Measurements from ENCODE around the gene LRMDA. TPM values are rescaled to one million over a fixed set of nuclear protein-coding genes. Genes with fewer than 3 reads are reported as not detected.

The LRMDA gene
- total and polyA plus RNA-seq, 2 of the 8 experiments (the other 6 are each of a cell fraction or from before 2014, with no cell fraction given): 0.86 to 2.8 TPM

DNA sequence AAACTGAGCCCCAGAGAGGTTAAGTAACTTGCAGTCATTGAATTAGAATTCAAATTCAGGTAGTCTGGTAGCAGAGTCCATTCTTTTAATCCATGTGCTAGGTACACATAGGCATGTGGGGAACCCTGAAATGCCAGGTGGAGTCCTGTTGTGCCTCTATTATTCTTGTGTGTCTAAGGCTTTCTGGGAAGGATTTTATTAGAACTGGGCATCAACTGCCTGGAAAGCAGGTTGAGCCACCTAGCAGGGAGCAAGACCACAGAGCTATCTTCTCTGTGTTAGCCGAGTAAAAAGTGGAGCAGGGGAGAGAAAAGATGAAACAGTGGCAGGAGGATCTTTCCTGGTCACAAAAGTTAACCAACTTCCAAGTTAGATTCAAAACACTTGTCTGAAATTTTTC lies 494.6 kb downstream of the LRMDA start:
- H3K79me2 ChIP-seq (ENCODE audit: control insufficient read depth in 1 of 2, insufficient read depth in 2 of 2, low read length in 2 of 2): no peaks in the 10 kb centered on the region
- H2BK12ac ChIP-seq (ENCODE audit: low read depth, low read length): no peak overlapping the region
- no peaks in the 10 kb centered on the region for H3K9me3 ChIP-seq (ENCODE audit: insufficient read depth in 2 of 2, low read depth in 1 of 2, low read length in 1 of 2)
- no peaks in the 10 kb centered on the region for H3K27me3 ChIP-seq (replicated peaks in 1 of 4; ENCODE audit: control insufficient read depth in 3 of 4, extremely low read depth in 1 of 4, insufficient read depth in 3 of 4, low read length in 3 of 4)
- DNase-seq (ENCODE audit: low read depth in 1 of 2, low spot score in 2 of 2): no peak
- H2AFZ ChIP-seq (ENCODE audit: low read length): no peak overlapping the region
- H2BK5ac ChIP-seq (ENCODE audit: low read depth, low read length): no peak overlapping the region
- FAIRE-seq: no peak
- H3K4me2 ChIP-seq (ENCODE audit: insufficient read depth in 1 of 2, low read depth in 2 of 2, low read length in 2 of 2): no peak overlapping the region
- H3K56ac ChIP-seq (replicated peaks; ENCODE audit: insufficient read length, low read depth, low read length): no peak overlapping the region
- H3K4me3 ChIP-seq (ENCODE audit: extremely low read depth in 1 of 4, insufficient read depth in 2 of 4, low read depth in 3 of 4, low read length in 4 of 4): no peak overlapping the region
- no peak overlapping the region for H3K4ac ChIP-seq (replicated peaks; ENCODE audit: insufficient read length, low read depth, low read length)
- H3K23me2 ChIP-seq (ENCODE audit: low read depth, low read length): no peaks in the 10 kb centered on the region
- peaks cover 0 to 4% (median 0%) of the 10 kb centered on the region in 4 experiments; a peak in 2 of 7 replicates for H3K4me1 ChIP-seq (replicated peaks in 1 of 4; ENCODE audit: control insufficient read depth in 3 of 4, insufficient read depth in 4 of 4, low read length in 3 of 4)
- no peak overlapping the region for H2AK5ac ChIP-seq (ENCODE audit: low read depth, low read length)
- H2BK120ac ChIP-seq (replicated peaks; ENCODE audit: low read depth, low read length): no peak overlapping the region
- H3K23ac ChIP-seq (ENCODE audit: insufficient read length): no peak overlapping the region
- H4K20me1 ChIP-seq (replicated peaks in 1 of 2; ENCODE audit: control insufficient read depth in 1 of 2, insufficient read depth in 2 of 2, low read length in 2 of 2): no peaks in the 10 kb centered on the region
- no peak overlapping the region for H2BK15ac ChIP-seq (ENCODE audit: low read length)
- CTCF ChIA-PET (ENCODE audit: partially characterized antibody): interaction anchor here (1.1 to 1.4 kb wide), 2 partner anchors 12 to 377 kb away, joined by 3 to 5 read pairs; no protein-coding TSS in a partner anchor
- H3K27ac ChIP-seq (ENCODE audit: low read depth, low read length): no peak overlapping the region
- WGBS, 2 experiments (ENCODE audit: extremely low coverage in 1 of 2, insufficient coverage in 1 of 2, insufficient read length in 1 of 2, insufficient replicate concordance in 2 of 2, low coverage in 1 of 2, low lambda C conversion rate in 2 of 2, missing lambda C conversion rate in 1 of 2): 100% methylated on average over 1 of the region's 1 CpG; no CpG with 5 or more reads in 1 of the 2 experiments
- H4K5ac ChIP-seq (ENCODE audit: insufficient read length, low read depth, low read length): no peak overlapping the region
- POLR2A ChIA-PET (ENCODE audit: partially characterized antibody): no interaction called here
- no peak overlapping the region for H3K18ac ChIP-seq (ENCODE audit: extremely low read depth, low read length)
- H3K14ac ChIP-seq (ENCODE audit: insufficient read length): no peak overlapping the region
- no peaks in the 10 kb centered on the region for H3K36me3 ChIP-seq (ENCODE audit: control insufficient read depth in 2 of 4, insufficient read depth in 4 of 4, low read length in 3 of 4)
- H3K9ac ChIP-seq (replicated peaks in 1 of 4; ENCODE audit: extremely low read depth in 1 of 4, low read depth in 3 of 4, low read length in 3 of 4): no peak overlapping the region
- H2BK20ac ChIP-seq (ENCODE audit: low read length): no peak overlapping the region
- no peaks in the 10 kb centered on the region for H3K79me1 ChIP-seq (ENCODE audit: low read depth, low read length)
- no peak overlapping the region for H4K8ac ChIP-seq (ENCODE audit: extremely low read depth, insufficient read depth, low read length)
- H4K91ac ChIP-seq (replicated peaks; ENCODE audit: insufficient read length, low read length): no peak overlapping the region
- TF ChIP-seq RXRA (IDR thresholded peaks at IDR 0.05; ENCODE audit: insufficient read depth, low read depth, low read length): no peak
- TF ChIP-seq NRF1 (IDR thresholded peaks at IDR 0.05; ENCODE audit: low read depth, low read length): no peak
- no peak for TF ChIP-seq TAF7 (optimal IDR thresholded peaks at IDR 0.05; ENCODE audit: borderline replicate concordance, low read depth, low read length)
- no peak for TF ChIP-seq TBP (IDR thresholded peaks at IDR 0.05; ENCODE audit: low read depth, low read length)
- no peak for TF ChIP-seq FOSL1 (IDR thresholded peaks at IDR 0.05; ENCODE audit: insufficient read depth, low read depth, low read length)
- TF ChIP-seq MAX (IDR thresholded peaks at IDR 0.05): no peak
- no peak for TF ChIP-seq TCF12 (IDR thresholded peaks at IDR 0.05; ENCODE audit: low read depth, low read length)
- TF ChIP-seq MAFK (IDR thresholded peaks at IDR 0.05; ENCODE audit: low read depth, low read length): no peak
- no peak for TF ChIP-seq SIN3A (conservative IDR thresholded peaks at IDR 0.05 in 1 of 2, IDR thresholded peaks at IDR 0.05 in 1 of 2; ENCODE audit: low read depth in 1 of 2, low read length in 2 of 2)
- TF ChIP-seq NANOG (IDR thresholded peaks at IDR 0.05; ENCODE audit: insufficient read depth, low read depth, low read length, poor library complexity, severe bottlenecking): no peak
- TF ChIP-seq SUZ12 (IDR thresholded peaks at IDR 0.05; ENCODE audit: low read length): no peak
- no peak for TF ChIP-seq SRF (IDR thresholded peaks at IDR 0.05; ENCODE audit: low read depth, low read length)
- no peak for TF ChIP-seq CREB1 (IDR thresholded peaks at IDR 0.05)
- TF ChIP-seq JUN (IDR thresholded peaks at IDR 0.05; ENCODE audit: low read depth, low read length): no peak
- no peak for TF ChIP-seq RBBP5 (IDR thresholded peaks at IDR 0.05; ENCODE audit: borderline replicate concordance, low read depth, low read length)
